GM21619 (cell line): ENCODE results near the gene SHC2.
"Not testable (repeated sequence)": the region's sequence is repeated elsewhere in the genome, so short reads cannot be mapped to it uniquely, and the experiment has no call there.

Experiments used
- ATAC-seq: cut with Tn5 transposase; IDR thresholded peaks from one replicate; pipeline ENCODE4 v1.9.1; 2021; ENCODE audit not compliant: unreplicated experiment

The SHC2 gene

GRCh38 chr19:392375-392970, 68.4 kb downstream of the SHC2 start:
- ATAC-seq, result no peak

DNA sequence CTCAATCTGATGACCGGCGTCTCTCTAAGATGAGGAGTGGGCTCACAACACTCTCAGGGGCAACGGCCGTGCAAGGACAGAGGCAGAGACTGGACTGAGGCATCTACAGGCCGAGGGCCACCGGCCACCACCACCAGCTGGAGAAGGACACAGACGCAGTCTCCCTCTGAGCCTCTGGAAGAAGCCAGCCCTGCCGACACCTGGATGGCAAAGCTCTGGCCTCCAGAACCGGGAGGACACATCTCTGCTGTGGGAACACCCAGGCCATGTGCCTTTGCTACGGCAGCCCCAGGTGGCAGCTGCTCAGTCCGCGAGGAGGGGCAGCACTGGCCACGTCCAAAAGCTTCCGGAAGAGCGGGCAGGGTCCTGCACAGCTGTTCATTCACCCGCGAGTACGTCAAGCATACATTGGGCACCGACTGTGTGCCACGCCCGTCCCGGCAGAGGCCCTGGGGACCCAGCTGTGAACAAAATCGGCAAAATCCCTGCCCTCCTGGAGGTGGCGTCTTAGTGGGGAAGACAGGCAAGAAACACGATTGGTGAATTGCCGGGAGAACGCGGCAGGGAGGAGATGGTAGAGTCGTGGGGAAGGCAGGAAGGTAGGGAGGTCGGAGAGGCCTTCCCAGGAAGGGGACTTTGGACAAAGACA, 69.0 kb downstream of the SHC2 start:
- no peak for ATAC-seq

GRCh38 chr19:391207-391557, 69.7 kb downstream of the SHC2 start:
- no peak for ATAC-seq

DNA sequence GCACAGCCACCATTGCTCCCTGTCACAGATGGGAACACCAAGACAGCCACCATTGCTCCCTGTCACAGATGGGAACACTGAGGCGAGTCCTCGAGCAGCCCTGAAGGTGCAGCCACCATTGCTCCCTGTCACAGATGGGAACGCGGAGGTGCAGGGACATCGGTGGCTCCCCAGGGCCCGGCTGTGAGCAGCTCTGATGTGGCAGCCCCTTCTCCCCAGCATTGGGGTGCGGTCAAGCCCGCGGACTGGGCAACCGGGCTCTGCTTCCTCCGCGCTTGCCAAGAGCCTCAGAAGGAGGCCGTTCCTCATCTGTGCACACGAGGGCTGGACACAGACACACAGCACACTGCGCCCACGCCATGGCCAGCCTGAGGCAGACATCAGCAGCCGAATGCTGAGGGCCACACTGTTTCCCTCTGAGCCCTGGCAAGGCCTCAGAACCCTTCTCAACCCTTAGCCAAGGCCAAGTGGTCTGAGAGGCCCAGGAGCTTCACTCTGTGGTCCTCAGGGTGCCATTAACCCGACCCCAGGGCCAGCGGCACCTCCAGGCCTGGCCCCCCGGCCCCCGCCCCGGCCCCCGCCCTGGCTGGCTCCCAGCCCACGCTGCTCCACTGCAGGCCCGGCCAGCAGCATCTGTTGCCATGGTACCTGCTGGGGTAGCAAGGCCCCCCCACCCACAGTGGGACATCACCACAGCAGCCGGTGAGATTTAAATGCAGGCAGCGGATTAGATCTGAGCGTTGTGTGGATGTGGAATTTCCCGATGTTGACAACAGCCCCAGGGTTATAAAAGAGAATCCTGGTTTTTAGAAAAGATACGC, 70.2 kb downstream of the SHC2 start:
- ATAC-seq, result no peak

DNA sequence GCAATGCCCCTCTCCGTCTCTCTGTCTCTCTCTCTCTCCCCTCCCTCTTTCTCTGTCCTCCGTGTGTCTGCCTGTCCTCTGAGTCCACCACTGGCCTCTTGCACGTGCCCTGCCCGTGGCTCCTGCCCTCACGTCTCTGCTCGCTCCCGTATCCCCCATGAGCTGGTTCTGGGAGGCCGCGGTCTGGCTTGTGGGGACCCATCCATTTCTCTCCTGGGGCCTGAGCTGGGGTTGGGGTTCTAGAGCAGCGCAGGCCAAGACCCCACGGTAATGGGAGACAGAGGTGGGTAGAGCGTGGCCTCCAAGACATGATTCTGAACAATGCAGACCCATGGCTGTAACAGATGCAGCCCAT, 70.9 kb downstream of the SHC2 start:
- no peak for ATAC-seq

GRCh38 chr19:389255-389934, 71.4 kb downstream of the SHC2 start:
- ATAC-seq, result no peak

DNA sequence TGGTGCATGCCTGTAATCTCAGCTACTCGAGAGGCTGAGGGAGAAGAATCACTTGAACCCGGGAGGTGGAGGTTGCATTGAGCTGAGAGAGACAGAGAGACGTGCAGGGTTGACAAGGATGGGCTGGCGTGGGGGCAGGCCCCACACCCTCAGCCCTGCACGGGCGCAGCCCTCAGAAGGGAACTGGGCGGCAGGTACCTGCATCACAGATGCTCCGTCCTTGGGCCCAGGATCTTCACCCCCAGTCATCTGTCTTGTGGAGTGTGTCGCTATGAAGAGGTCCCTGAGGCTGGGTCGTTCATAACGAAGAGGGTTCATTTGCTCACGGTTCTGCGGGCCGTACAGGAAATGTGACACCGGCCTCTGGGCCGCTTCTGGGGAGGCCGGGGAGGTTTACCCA, 72.1 kb downstream of the SHC2 start:
- no peak for ATAC-seq

GRCh38 chr19:387777-388176, 73.1 kb downstream of the SHC2 start:
- ATAC-seq, result no peak

DNA sequence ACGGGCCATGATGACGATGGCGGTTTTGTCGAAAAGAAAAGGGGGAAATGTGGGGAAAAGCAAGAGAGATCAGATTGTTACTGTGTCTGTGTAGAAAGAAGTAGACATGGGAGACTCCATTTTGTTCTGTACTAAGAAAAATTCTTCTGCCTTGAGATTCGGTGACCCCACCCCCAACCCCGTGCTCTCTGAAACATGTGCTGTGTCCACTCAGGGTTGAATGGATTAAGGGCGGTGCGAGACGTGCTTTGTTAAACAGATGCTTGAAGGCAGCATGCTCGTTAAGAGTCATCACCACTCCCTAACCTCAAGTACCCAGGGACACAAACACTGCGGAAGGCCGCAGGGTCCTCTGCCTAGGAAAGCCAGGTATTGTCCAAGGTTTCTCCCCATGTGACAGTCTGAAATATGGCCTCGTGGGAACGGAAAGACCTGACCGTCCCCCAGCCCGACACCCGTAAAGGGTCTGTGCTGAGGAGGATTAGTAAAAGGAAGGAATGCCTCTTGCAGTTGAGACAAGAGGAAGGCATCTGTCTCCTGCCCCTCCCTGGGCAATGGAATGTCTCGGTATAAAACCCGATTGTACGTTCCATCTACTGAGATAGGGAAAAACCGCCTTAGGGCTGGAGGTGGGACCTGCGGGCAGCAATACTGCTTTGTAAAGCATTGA, 74.1 kb downstream of the SHC2 start:
- ATAC-seq, result not testable (repeated sequence)

DNA sequence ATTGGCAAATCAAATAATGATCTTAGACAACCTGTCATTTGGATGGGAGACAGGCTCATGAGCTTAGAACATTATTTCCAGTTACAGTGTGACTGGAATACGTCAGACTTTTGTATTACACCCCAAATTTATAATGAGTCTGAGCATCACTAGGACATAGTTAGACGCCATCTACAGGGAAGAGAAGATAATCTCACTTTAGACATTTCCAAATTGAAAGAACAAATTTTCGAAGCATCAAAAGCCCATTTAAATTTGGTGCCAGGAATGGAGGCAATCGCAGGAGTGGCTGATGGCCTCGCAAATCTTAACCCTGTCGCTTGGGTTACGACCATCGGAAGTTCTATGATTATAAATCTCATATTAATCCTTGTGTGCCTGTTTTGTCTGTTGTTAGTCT, 74.6 kb downstream of the SHC2 start:
- ATAC-seq, result not testable (repeated sequence)

DNA sequence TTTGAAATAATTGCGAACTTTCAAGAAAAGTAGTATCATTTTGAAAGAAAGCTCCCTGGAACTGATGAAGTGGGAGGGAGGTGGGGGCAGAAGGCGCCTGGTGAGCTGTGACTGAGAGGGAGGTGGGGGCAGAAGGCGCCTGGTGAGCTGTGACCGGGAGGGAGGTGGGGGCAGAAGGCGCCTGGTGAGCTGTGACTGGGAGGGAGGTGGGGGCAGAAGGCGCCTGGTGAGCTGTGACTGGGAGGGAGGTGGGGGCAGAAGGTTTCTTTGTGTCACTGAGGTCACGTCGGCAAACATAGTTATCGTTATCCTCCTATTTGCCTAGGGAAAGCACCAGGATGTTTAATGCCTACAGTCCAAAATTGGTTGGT, 76.0 kb downstream of the SHC2 start:
- no peak for ATAC-seq

DNA sequence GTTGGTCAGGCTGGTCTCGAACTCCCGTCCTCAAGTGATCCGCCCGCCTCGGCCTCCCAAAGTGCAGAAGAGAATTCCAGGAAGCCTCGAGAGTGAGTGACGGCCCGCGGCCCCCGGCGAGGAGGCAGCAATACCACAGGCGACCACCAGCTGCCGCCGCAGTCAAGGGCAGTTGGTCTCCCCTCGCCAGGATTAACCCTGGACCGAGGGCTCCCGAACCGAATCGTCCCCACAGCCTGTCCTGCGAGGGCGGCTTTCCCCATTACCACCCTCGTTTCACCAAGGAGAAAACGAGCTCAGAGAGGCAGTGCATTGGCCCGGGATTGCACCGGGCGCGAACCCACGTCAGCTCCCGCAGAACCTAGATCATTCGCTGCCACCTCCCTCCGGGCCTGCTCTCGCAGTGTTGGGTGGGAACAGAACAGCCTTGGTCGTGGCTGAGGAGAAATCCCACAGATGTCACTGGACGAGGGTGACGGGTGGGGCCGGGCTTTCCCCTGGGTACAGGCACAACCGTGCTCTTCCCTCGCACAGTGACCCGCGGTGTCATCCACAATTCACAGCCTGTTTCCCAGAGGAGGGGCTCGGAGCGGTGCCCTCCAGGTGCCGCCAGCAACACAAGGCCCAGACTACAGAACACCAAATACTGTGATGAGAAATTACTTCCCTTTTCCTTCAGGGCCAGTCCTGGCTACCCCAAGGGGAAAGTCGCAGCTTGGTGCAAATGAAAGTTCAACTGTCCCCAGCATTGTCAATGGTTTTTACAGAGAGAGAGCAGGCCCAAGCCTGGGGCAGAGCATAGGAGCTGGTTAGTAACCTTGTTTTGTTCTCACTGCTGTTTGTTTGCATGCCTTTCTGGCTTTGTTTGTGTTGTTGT, 76.7 kb downstream of the SHC2 start:
- ATAC-seq, result no peak

DNA sequence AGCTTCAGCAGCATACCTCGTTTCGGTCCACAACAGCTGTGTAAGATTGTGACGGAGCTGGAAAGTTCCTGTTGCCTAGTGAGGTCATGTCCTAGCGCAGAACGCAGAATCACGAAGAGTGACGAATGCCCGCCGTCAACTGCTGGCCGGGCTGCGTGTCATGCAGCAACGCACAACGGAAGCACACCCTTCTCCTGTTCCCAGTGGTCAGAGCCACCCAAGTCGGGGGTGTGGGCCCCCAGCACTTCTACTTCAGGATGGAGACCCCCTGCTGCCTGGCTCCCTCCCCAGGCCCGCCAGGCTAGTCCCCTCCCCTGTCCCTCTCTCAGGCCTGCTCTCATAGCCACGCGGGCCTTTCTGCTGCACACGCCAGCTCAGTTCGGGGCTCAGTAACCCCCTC, 77.8 kb downstream of the SHC2 start:
- no peak for ATAC-seq

DNA sequence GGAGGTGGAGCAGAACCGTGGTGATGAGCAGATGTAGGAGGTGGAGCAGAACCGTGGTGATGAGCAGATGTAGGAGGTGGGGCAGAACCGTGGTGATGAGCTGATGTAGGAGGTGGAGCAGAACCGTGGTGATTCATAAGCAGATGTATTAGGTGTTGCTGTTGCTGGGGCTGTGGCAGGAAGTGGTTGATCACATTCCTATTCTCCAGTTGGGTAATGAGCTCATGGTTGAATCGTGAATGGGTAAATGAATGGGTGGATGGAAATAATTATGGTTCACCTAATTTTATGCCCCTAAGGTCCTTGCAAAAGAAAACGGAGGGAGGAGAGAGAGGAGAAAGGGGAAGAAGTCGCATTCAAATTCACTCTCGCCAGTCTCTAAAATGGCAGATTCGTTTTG, 78.3 kb downstream of the SHC2 start:
- ATAC-seq, result peak; percentile 45

DNA sequence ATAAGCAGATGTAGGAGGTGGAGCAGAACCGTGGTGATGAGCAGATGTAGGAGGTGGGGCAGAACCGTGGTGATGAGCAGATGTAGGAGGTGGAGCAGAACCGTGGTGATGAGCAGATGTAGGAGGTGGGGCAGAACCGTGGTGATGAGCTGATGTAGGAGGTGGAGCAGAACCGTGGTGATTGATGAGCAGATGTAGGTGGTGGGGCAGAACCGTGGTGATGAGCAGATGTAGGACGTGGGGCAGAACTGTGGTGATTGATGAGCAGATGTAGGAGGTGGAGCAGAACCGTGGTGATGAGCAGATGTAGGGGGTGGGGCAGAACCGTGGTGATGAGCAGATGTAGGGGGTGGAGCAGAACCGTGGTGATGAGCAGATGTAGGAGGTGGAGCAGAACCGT, 78.9 kb downstream of the SHC2 start:
- ATAC-seq, result not testable (repeated sequence)

GRCh38 chr19:380618-381219, 80.1 kb downstream of the SHC2 start:
- ATAC-seq, result not testable (repeated sequence)

GRCh38 chr19:379796-380195, 81.0 kb downstream of the SHC2 start:
- ATAC-seq, result no peak

DNA sequence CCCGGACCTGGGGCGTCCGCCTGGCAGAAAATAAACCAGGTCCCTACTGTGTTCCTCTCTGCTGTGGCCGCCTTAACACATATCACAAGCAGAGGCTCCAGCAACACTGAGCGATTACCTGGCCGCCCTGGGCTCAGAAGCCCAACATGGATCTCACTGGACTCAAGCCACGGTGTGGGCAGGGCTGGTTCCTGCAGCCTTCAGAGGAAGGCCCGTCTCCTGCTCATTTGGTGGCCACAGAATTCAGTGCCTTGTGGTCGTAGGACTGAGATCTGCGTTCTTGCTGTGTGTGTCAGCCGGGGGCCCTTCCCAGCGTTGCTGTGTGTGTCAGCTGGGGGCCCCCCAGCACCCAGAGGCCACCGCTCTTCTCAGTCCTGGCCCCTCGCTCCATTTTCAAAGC, 82.1 kb downstream of the SHC2 start:
- ATAC-seq, result no peak

DNA sequence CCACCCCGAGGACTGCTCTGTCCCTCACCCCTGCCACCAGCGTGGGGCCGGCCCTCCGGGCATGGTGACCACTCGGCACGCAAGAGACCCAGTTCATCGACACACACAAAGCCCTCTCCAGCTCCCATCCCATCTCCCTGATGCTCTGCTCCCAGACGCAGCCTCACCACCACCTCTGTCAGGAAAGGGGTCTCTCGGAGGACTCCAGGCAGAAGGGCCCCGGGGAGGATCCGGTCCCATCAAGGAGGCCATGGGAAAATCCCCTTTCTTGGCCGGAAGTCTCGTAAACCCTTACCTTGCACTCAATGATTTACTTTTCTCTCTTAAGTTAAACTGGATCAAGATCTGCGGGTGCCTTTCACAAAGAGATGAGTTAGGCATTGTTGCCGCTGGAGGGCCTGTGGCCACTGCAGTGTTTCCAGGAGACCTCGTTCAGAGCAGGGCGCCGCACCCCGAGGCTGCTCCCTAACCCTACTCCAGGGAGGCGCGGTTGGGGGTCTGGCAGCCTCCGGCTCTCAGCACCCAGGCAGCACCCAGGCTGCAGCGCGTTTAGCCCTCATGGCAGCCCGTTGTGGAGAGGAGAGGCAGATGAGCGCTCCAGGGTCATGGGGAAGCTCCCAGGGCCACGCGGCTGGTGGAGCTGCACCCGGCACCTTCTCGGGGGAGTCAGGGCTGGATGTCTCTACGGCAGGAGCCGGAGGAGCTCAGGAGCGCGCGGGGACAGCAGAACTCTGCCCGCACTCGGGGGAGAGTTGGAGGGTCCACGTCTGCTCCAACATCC, 82.8 kb downstream of the SHC2 start:
- no peak for ATAC-seq
